NCI-H146 treated with DMSO at 0.1 percent for 48 hours (cell line): ENCODE results near the gene DDX60.
"Not testable (repeated sequence)": the region's sequence is repeated elsewhere in the genome, so short reads cannot be mapped to it uniquely, and the experiment has no call there.

ENCODE experiments used
- DNase-seq: peaks from one replicate; lab custom pipeline; 2025; ENCODE audit not compliant: unreplicated experiment; lab: John Stamatoyannopoulos, UW

Gene DDX60

GRCh38 chr4:168304744-168305459 is 13.7 kb downstream of the DDX60 start:
- DNase-seq, result no peak

GRCh38 chr4:168303430-168303829 is 15.1 kb downstream of the DDX60 start:
- not testable (repeated sequence) for DNase-seq

DNA sequence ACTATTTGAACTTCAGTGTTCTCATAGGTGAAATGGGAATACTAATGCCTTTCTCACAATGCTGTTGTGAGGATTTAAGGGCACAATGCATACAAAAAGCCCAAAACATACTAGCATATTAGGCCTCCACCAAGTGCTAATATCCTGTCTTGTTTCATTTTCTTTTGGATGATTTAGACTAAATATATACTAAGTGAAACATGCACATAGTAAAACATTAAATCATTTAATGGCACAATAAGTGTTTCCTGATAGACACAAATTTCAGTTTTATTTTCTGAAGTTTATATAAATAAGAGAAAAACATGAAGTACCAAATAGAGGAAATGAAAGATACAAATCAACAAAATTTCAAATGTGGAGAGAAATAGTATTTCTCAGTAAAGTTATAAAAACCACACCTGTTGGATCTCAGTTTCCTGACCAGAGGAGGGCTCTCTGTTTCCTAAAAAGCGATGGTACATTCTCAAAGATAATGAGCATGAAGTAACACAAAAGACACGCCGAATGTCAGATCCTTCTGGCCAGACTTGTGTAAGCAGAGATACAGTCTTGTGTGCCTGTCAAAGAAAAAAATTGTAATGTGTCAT is 25.1 kb downstream of the DDX60 start:
- no peak for DNase-seq

DNA sequence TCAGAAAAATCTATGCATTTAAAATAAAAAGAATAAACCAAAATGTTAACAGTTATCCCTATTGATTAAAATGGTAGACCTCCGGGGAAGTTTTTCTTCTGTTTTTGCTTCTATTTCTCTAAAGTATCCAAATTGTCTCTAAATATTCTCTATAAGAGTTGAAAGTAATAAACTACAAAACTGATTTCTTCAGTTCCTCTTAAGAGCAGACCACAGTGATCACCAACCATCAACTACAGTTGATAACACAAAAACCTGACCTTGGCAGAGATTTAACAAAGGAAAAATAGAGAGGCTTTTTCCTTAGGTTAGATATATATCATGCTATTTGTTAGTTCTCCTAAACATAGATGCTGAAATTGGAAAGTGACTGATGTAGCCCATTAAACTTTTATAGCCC is 27.3 kb downstream of the DDX60 start:
- DNase-seq, result no peak

GRCh38 chr4:168285850-168286249 is 32.7 kb downstream of the DDX60 start:
- not testable (repeated sequence) for DNase-seq

DNA sequence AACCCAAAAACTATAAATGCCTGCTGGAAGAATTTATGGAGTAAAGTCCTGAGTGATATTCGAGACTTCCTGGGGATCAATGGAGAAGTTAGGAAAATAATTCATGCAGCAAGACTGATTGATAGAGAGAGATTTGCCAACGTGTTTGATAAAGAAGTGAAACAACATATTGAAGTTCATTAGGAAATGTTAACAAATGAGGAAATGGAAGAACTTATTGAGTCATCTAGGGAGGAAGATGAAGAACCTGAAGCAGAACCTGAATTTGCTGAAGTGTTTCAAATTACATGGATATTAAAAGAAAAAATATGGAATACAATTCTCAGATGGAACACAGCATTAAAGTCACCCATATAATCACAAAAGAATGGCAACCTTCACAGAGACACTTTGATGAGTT is 39.0 kb downstream of the DDX60 start:
- DNase-seq, result no peak

- no peak for DNase-seq
These were observed 42.7 kb downstream of the DDX60 start for GRCh38 chr4:168275836-168276235.

- no peak for DNase-seq
These were observed 43.7 kb downstream of the DDX60 start for GRCh38 chr4:168274871-168275270.

- DNase-seq, result no peak
These were observed 44.7 kb downstream of the DDX60 start for GRCh38 chr4:168273838-168274237.

GRCh38 chr4:168272488-168272887 is 46.1 kb downstream of the DDX60 start:
- DNase-seq, result no peak

- DNase-seq, result no peak
These were observed 48.7 kb downstream of the DDX60 start for GRCh38 chr4:168269896-168270295.

DNA sequence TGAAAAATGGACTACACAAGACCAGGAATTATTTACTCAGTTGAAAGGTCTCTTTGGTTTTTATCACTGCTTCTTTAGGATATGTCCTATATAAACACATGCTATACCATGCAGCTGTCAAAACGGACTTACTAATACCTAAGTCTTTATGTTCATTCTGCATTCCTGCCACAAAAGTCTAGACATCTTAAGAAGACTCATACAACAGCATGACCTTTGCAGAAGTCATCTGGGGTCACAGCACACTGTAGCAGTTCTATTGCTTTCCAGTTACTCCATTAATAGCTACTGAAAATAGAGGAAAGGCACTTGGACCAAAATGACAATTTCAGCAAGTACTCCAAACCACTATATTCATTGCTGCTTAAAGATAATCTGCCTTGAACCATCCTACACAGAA is 53.2 kb downstream of the DDX60 start:
- no peak for DNase-seq

- peak; percentile 4 for DNase-seq
These were observed 53.6 kb downstream of the DDX60 start for GRCh38 chr4:168264903-168265302.

DNA sequence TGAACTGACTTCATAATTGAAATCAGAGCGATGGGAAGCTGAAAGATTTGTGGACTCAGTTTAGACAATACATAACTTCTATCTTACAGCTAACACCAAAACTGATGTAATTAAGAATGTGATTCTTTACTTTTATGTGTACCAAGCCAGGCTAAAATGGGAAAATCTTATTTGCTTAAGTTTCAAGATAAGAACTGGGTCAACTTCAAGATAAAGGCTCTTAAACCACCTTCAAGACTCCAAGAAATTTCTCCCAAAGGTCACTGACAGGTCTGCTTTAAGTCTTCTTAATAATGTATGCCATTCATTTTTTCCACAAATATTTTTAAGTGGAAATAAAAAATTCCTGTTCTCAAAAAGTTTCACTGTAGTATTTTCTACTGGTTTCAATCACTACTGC is 55.5 kb downstream of the DDX60 start:
- DNase-seq, result no peak

DNA sequence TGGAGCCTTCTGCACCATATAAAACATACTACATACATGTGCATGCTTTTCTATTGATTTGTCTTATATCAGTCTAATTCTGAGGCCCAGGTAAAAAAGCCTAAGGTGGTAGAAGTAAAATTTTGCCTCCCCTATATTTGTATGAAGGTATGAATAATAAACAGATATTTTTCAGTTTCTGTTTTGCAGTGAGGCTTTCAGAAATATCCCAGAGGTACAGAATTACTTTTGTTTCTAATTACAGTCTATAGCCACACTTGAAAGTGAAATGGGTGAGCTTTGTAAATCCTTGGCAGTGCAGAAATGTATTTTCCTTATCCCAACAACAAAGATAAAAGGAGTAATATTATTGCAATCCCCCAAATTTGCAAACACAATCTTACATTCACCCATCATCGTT is 59.5 kb downstream of the DDX60 start:
- DNase-seq, result no peak

- DNase-seq, result no peak
These were observed 60.8 kb downstream of the DDX60 start for GRCh38 chr4:168257768-168258167.

- DNase-seq, result no peak
These were observed 70.3 kb downstream of the DDX60 start for GRCh38 chr4:168248176-168248710.

DNA sequence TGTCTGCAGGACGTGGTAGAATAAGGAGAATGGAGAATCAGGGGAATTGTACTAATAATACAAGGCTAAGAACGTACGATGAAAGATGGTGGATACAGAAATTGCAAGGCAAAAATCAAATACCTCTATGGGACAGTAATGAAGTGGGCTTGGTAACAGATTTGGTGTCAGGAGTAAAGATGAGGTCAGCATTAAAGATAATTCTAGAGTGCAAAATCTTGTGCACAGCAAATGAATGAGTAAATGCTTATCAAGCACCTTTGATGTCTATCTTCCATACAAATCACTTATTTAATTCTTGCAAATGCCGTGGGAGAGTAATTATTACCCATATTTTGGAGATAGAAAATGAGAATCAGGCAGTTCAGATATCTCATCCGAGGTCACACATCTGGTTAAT is 70.9 kb downstream of the DDX60 start:
- no peak for DNase-seq

- DNase-seq, result no peak
These were observed 76.6 kb downstream of the DDX60 start for GRCh38 chr4:168241953-168242352.

DNA sequence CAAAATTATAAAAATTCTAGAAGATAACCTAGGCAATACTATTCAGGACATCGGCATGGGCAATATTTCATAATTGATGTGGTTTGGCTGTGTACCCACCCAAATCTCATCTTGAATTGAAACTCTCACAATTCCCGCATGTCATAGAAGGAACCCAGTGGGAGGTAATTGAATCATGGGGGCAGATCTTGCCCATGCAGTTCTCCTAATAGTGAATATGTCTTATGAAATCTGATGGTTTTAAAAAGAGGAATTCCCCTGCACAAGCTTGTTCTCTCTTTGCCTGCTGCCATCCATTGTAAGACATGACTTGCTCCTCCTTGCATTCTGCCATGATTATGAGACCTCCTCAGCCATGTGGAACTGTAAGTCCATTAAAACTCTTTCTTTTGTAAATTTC is 77.7 kb downstream of the DDX60 start:
- DNase-seq, result no peak

DNA sequence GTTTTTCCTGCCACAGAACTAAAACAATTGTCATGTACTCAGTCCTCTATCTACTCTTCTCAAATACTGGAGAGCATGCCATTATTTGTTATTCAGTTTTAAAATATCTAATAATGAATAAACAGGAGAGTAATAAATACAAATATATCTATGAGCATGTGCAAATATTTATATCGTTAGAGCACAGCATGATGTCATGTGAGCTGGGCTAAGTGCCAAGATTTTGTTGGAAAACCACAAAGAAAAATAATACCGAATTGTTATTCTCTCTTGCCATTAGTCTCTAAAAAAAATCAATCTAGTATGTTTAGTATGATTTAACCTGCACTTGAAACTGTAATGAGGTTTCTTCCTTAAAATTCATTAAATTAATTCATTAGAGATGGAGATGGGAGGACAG is 97.3 kb downstream of the DDX60 start:
- DNase-seq, result no peak

DNA sequence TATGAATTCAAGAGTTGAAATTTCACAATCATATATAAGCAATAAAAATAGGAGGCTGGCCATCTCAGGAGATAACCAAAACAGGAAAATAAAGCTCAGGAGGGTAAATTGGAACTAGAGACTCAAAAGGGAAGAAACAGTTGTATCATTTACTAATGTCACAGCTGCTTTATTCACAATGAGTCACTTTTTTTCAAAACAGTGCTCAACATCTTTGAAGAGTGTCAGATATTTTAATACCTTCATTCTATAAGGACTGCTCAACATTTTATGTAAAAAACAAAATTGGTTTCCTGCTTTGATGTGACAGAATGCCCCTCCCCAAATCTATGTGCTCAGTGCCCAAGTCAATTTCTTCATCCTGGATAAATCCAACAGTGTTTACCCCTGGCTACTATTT is 97.7 kb downstream of the DDX60 start:
- DNase-seq, result no peak

DNA sequence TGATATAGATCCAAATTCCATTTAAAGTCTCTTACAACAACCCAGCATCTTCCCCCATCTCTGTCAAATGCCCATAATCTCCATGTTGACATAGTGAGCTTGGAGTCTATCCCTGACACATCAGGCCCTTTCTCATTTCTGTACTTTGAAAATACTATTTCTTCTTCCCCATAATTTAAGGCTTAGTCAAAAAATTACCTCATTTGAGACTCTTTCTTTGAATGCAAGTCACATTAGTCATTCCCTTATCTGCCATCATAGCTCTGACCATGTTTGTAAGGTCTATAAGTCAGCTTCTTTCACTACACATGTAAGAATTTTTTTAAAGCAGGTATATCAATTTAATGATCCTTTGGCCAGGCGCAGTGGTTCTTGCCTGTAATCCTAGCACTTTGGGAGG is 99.9 kb downstream of the DDX60 start:
- no peak for DNase-seq
